Activated gamma-delta T cell treated with anti-CD3 and anti-CD28 coated beads, Interleukin-2, amount 50 U/mL, for 16 hours (primary cell): ENCODE measurements around the gene CPHXL.
A peak's percentile ranks its signal among the peaks of the same experiment; 100 is the strongest.

Experiments
- DNase-seq: peaks from one replicate; pipeline ENCODE4 v3.0.0-alpha.2; 2020; ENCODE audit warnings: low read depth

Gene CPHXL

GRCh38 chr16:75726390-75726789, at the start of gene CPHXL:
Gene CPHXL (minus strand): TSS chr16:75726490. CDS start chr16:75726442, 48 bp downstream.
- DNase-seq = no peak

GRCh38 chr16:75774197-75774596, 47.9 kb upstream of the CPHXL start:
- DNase-seq = no peak

GRCh38 chr16:75770051-75770450, 43.8 kb upstream of the CPHXL start:
- no peak for DNase-seq

GRCh38 chr16:75764154-75764768, 38.0 kb upstream of the CPHXL start:
- peak; percentile 30 for DNase-seq

- DNase-seq = no peak
These were observed 36.9 kb upstream of the CPHXL start for GRCh38 chr16:75763204-75763603.

- no peak for DNase-seq
These were observed 36.5 kb upstream of the CPHXL start for GRCh38 chr16:75762746-75763145.

GRCh38 chr16:75761108-75761507, 34.8 kb upstream of the CPHXL start:
- no peak for DNase-seq

- DNase-seq = no peak
These were observed 33.8 kb upstream of the CPHXL start for GRCh38 chr16:75760018-75760519.

GRCh38 chr16:75758215-75758614, 31.9 kb upstream of the CPHXL start:
- DNase-seq = no peak

- no peak for DNase-seq
These were observed 27.9 kb upstream of the CPHXL start for GRCh38 chr16:75754141-75754540.

GRCh38 chr16:75750528-75750927, 24.2 kb upstream of the CPHXL start:
- no peak for DNase-seq

- no peak for DNase-seq
These were observed 20.1 kb upstream of the CPHXL start for GRCh38 chr16:75746359-75746758.

- DNase-seq = no peak
These were observed 19.5 kb upstream of the CPHXL start for GRCh38 chr16:75745823-75746222.

- no peak for DNase-seq
These were observed 19.0 kb upstream of the CPHXL start for GRCh38 chr16:75745242-75745641.

GRCh38 chr16:75742424-75743047, 16.2 kb upstream of the CPHXL start:
- DNase-seq = no peak

GRCh38 chr16:75733305-75734211, 7.3 kb upstream of the CPHXL start:
- no peak for DNase-seq

- no peak for DNase-seq
These were observed 6.6 kb upstream of the CPHXL start for GRCh38 chr16:75732871-75733270.

- no peak for DNase-seq
These were observed 931 bp upstream of the CPHXL start for GRCh38 chr16:75727221-75727620.

GRCh38 chr16:75718452-75718851, 7.8 kb downstream of the CPHXL start:
- DNase-seq = no peak

- no peak for DNase-seq
These were observed 11.6 kb downstream of the CPHXL start for GRCh38 chr16:75714661-75715060.

GRCh38 chr16:75710344-75710743, 15.9 kb downstream of the CPHXL start:
- DNase-seq = no peak

- no peak for DNase-seq
These were observed 23.0 kb downstream of the CPHXL start for GRCh38 chr16:75703306-75703705.

GRCh38 chr16:75702242-75702641, 24.0 kb downstream of the CPHXL start:
- no peak for DNase-seq
